Dermis blood vessel endothelial cell (primary cell): Measurements from ENCODE around the gene HUS1B. TPM values are rescaled to one million over a fixed set of nuclear protein-coding genes. Genes with fewer than 3 reads are reported as not detected.
A peak's percentile ranks its signal among the peaks of the same experiment; 100 is the strongest.

Experiments used
- DNase-seq: peaks from one replicate; pipeline ENCODE4 v3.0.0; 2010
- total RNA-seq: library from RNA; depleted of rRNA; stranded (reverse); fragments of >200 nt; gene quantifications from 2 replicates; pipeline ENCODE4 v1.2.3, GENCODE V29; 2014

Gene HUS1B
- total RNA-seq, 1 donor from 2014 or later = 1.5 TPM

DNA sequence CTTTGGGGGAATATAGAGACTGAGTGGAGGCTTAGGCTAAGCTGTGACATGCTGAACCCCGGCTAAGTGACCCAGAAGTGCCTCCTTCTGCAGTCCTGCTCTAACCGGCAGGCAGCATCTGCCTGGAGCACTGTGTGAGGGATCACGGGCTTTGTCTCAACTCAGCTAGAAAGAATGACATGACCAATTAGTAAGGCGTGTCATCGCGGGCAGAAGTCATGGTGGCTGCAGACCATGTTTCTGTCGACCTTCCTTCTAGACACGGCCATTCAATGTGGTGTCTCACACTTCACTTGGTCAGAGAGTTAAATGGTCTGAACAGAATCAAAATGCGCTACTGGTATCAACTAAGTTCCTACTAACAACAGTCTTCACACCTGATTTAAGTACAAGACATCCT lies 35.0 kb downstream of the HUS1B start:
- no peak for DNase-seq

DNA sequence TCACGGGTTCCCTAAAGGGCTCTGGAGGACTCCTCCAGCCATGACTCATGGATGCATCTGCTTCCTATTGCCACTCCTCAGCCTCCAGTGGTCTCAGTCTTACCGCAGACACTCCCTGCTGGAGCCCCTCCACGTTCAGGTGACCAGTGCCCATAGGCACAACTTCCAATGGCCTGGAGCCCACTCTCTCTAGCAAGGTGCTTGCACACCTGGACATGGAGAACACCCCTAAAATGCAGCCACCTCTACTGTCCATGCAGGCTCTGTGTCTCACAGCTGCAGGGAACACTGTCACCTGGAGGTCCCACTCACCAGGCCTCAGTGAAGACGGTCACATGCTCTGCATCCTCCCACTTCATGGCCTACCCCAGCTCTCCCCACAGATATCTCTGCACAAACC lies 36.0 kb downstream of the HUS1B start:
- no peak for DNase-seq

DNA sequence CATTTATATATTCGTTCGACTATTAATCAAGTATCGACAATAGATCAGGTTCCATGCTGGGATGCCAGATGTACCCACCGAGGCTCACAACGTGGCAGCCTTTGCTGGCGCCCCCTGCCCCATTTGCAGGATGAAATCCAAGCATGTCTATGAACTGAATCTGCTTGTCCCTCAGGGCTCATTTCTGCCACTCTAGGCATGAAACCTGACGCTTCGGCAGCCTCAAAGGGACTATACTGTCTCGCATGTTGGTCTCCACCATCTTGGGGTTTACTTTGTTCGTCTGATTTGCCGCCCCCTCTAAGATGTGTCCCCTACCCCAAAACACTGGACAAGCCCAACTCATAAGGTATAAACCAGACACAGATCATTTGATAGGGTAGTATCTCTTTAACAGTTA lies 36.7 kb downstream of the HUS1B start:
- DNase-seq = no peak

DNA sequence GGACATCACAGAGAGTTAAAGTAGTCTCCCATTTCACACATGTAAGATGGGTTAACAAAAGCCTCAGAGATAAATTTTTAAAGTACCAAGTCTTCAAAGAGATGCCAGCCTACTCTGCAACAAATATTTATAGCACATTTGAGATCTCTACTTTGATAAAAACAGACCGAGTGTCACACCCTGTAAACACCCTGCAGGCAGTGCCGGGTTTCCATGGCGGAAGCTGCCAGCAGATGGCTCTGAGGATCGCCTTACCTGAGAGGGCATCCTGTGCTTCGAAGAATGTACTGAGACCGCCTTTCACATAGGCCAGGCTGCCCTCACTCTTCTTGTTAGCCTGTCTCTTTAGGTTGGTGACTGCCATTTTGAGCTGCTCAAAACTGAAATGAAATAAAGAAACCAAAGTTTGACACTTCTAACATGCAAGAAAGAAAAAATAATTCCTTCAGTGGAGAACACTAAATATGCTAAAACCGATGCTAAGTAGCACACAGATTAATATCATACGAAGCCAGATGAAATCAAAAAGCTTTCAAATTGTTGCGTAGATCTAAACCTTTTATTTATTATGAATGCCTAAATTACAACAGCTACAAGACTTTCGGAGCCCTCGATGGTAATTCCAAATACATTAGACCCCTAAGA lies 39.3 kb downstream of the HUS1B start:
- peak; percentile 11 for DNase-seq

DNA sequence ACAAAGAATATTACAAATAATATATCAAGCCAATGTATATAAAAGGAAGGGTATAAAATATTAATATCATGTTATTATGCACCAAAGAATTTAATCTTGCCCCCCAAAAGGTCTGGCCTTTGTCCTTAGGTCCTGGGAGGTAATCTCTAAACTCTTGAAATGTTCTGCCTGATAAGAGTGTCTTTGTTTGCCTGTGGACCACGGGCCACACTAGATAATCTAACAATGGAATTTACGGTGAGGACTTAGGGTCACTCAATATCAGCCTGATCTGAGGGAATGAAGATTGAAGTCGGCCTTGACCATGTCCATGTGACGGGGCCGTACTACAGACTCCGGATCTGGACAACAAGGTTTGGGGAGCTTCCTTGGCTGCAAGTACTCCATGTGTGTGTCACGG lies 42.9 kb downstream of the HUS1B start:
- no peak for DNase-seq

DNA sequence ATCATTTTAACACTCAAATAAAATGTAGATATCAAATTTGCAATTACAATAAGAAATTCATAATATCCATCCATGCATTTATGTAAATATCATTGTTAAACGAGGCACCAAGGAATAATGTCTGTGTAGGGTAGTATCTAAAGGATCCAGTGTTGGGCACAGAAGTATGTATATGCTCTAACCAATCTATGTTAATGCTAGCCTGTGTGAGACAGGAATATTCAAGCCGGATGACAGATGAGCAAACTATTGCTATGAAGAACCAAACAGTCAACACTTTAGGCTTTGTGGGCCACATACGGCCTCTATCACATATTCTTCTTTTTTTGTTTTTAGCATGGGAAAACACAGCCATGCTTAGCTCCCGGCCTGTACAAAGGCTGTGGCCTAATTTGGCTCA lies 45.0 kb downstream of the HUS1B start:
- DNase-seq = no peak

DNA sequence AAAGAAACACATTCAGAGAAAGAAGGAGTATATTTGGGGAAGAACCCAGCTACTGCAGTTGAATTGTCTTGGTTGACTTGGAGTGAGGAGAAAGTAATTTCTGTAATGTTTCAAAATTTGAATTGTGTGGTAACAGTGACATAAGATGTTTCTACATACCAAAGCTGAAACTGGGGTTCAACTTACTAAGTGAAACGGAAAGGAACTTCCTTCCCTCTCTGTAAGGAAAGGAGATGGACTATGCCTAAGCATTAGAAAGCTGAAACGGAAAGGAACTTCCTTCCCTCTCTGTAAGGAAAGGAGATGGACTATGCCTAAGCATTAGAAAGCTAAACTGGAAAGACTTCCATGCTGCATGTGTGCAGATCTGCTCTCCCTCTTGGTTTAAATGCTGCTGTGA lies 46.0 kb downstream of the HUS1B start:
- peak; percentile 14 for DNase-seq

DNA sequence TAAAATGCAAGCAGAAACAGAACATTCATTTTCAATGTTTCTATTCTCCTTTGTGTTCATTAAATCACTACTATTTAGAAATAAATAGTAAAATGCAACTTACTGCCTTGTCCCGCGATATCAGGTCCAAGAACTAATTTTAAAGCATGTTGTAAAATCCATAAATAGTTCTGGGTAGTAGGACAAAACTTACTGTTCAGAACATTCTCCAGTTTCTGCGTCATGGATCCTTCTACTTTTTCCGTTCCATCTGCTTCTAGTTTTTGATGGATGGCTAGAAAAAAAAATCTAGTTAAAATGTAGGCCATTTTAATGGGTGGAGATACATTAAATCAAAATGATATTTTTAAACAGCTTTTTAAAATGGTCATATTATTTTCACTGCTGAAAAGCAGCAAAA lies 47.0 kb downstream of the HUS1B start:
- no peak for DNase-seq

DNA sequence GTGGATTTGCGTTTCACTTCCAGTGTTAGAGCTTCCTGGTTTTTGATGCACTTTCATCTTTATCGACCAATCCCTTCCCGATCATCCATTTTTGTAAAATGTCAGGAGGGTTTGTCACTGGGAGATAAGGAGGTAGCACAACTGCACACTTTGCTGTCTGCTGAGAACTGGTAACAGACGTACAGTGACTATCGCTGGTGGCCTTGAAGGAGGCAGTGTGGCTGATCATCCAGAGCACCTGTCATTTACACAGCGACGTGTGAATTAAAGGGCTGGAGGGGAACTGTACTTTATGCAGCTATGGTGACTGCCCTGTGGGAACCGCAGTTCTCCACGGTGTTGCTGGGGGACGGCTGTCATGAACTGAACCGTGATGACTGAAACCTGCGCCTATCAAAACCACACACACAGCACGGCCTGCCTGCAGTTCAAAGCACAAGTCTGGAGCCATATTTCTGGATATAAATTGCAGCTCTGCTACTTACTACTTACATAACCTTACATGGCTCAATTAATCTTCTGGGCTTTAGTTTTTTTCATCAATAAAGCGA lies 50.0 kb downstream of the HUS1B start:
- DNase-seq = no peak

Other genes starting within 250 kb of the HUS1B start
- 57.3 and 62.9 TPM in 2 replicates for gene EXOC2, start 36.0 kb upstream of the HUS1B start, total RNA-seq